ENCODE results near the gene RERG. TPM values are rescaled to one million over a fixed set of nuclear protein-coding genes. Genes with fewer than 3 reads are reported as not detected.
A peak's percentile ranks its signal among the peaks of the same experiment; 100 is the strongest.

The RERG gene
- total RNA-seq, 2 experiments from 2014 or later = not detected

DNA sequence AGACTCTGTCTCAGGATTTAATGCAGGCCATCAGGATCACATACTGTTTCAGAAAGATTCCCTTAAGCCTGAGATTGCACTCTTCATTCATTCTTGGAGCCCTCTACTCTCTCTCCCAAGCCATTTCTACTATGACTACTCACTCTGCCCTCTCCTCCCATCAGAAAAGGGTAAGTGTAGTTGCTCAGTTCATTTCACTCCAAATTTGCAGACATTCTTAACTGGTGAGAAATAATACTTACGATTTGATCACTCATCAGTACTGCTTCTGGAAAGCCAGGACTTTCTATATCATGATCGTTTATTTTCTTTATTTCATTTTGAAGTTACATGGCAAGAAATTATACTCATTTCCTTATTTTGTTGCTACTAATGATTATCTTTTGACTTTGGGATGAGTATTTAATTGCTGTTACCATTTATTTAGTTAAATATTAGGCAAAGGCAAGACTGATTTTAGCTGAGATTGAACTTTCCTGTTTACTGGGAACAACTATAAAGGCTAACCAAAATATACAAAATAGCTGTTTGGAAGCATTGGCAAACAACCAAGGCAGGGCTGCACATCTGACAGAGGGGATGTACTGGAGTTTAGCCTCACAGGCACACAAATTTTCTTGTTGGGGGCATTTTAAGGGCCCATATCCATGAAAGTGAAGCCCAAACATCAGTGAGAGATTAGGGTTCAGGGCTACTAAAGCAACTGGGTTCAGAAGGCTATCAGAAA lies 4.1 kb upstream of the RERG start:
- CTCF ChIA-PET = no interaction called here
- peaks cover 13% of the 10 kb centered on the region for H3K4me1 Mint-ChIP-seq (ENCODE audit: low read depth)
- Histone ChIP-seq H3K27me3 (ENCODE audit: control insufficient read depth in 1 of 2, insufficient read depth in 2 of 2, low read length in 2 of 2) (peaks cover 7 to 41% of the 10 kb centered on the region in 2 experiments), H3K4me3 (ENCODE audit: low read length) (no peak overlapping the region), H3K9me3 (ENCODE audit: control insufficient read depth in 1 of 2, insufficient read depth in 1 of 2, low read length in 2 of 2) (no peaks in the 10 kb centered on the region), H3K27ac (ENCODE audit: low read depth in 1 of 2, low read length in 2 of 2) (no peak overlapping the region), H3K4me1 (ENCODE audit: insufficient read depth, low read length) (peaks cover 10% of the 10 kb centered on the region), H3K36me3 (ENCODE audit: insufficient read depth, low read length) (no peaks in the 10 kb centered on the region)
- H3K4me3 Mint-ChIP-seq = no peak overlapping the region
- POLR2A ChIA-PET = no interaction called here
- no peaks in the 10 kb centered on the region for H3K9me3 Mint-ChIP-seq
- H3K27ac Mint-ChIP-seq = no peak overlapping the region
- H3K27me3 Mint-ChIP-seq = peaks cover 64% of the 10 kb centered on the region
- H3K36me3 Mint-ChIP-seq (ENCODE audit: low read depth) = no peaks in the 10 kb centered on the region
- DNase-seq (no peak), ATAC-seq (ENCODE audit: poor library complexity) (no peak)
- intact Hi-C loops (cut with DNase I, micrococcal nuclease) = loop anchor here (5.0 to 10.0 kb wide), 2 partner anchors 357 to 990 kb away; no protein-coding TSS in a partner anchor
- TF ChIP-seq CTCF (IDR thresholded peaks at IDR 0.05) = no peak

- H3K9me3 Mint-ChIP-seq = no peaks in the 10 kb centered on the region
- no peak for ATAC-seq (ENCODE audit: poor library complexity)
These were observed 1.0 kb upstream of the RERG start for GRCh38 chr12:15222219-15222618.

DNA sequence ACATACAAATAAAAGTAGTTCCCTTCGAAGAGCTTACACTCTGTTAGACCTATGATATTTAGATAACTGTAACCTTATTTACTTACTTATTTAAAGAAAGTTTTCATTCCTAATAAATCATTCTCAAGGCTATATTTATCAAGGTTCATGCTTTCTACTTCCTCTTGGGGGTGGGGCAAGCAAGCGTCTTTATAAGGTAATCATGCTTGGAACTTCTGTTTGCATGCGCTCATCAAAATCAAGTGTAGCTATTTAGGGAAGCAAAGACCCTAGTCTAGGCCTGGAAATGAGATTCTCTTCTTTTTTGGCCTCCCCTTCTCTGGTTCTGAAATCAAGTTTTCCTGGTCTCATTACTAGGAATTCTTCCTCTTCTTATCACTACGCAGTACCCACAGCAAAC lies 766 bp downstream of the RERG start:
- ATAC-seq (ENCODE audit: poor library complexity) (no peak), DNase-seq (peak in 1 of 14 experiments; percentile 1)
- no peak overlapping the region for H3K27ac ChIP-seq (ENCODE audit: low read depth in 1 of 2, low read length in 2 of 2)
- no peaks in the 10 kb centered on the region for H3K36me3 Mint-ChIP-seq (ENCODE audit: low read depth)
- H3K36me3 ChIP-seq (ENCODE audit: insufficient read depth, low read length) = no peaks in the 10 kb centered on the region
- intact Hi-C loops (cut with DNase I, micrococcal nuclease) = loop anchor here (2.0 to 10.0 kb wide), 5 partner anchors 218 to 986 kb away; no protein-coding TSS in a partner anchor
- peaks cover 10% of the 10 kb centered on the region for H3K4me1 ChIP-seq (ENCODE audit: insufficient read depth, low read length)
- POLR2A ChIA-PET = interaction anchor here (0.8 to 1.9 kb wide), 4 partner anchors 11 to 417 kb away, joined by 3 to 5 read pairs (median 4); partner anchors contain the start of genes ARHGDIB, C12orf60 and WBP11
- CTCF ChIA-PET = interaction anchor here (0.5 to 2.6 kb wide), 9 partner anchors 10 to 496 kb away, joined by 3 to 18 read pairs (median 5); no protein-coding TSS in a partner anchor
- H3K9me3 ChIP-seq (ENCODE audit: control insufficient read depth in 1 of 2, insufficient read depth in 1 of 2, low read length in 2 of 2) = no peaks in the 10 kb centered on the region
- no peaks in the 10 kb centered on the region for H3K9me3 Mint-ChIP-seq
- peaks cover 7 to 31% of the 10 kb centered on the region in 2 experiments for H3K27me3 ChIP-seq (ENCODE audit: control insufficient read depth in 1 of 2, insufficient read depth in 2 of 2, low read length in 2 of 2)
- no peak overlapping the region for H3K4me3 ChIP-seq (ENCODE audit: low read length)
- peak overlapping the region; percentile 71 for H3K4me3 Mint-ChIP-seq
- no peak for TF ChIP-seq CTCF (IDR thresholded peaks at IDR 0.05)
- H3K27ac Mint-ChIP-seq = no peak overlapping the region
- H3K4me1 Mint-ChIP-seq (ENCODE audit: low read depth) = peaks cover 13% of the 10 kb centered on the region
- peaks cover 38% of the 10 kb centered on the region for H3K27me3 Mint-ChIP-seq

More at GRCh38 chr12:15222219-15222618, 1.0 kb upstream of the RERG start:
- H3K9me3 ChIP-seq (ENCODE audit: control insufficient read depth in 1 of 2, insufficient read depth in 1 of 2, low read length in 2 of 2) = no peaks in the 10 kb centered on the region
- Mint-ChIP-seq H3K4me1 (ENCODE audit: low read depth) (peaks cover 13% of the 10 kb centered on the region), H3K27me3 (peaks cover 45% of the 10 kb centered on the region), H3K36me3 (ENCODE audit: low read depth) (no peaks in the 10 kb centered on the region), H3K27ac (no peak overlapping the region), H3K4me3 (peak overlapping the region; percentile 26)
- DNase-seq = no peak
- ChIA-PET POLR2A (interaction anchor here (1.6 to 1.9 kb wide), 2 partner anchors 9 to 227 kb away, joined by 5 to 9 read pairs; no protein-coding TSS in a partner anchor), CTCF (interaction anchor here (1.4 to 2.6 kb wide), 3 partner anchors 9 to 15 kb away, joined by 7 to 18 read pairs (median 11); no protein-coding TSS in a partner anchor)
- H3K27ac ChIP-seq (ENCODE audit: low read depth in 1 of 2, low read length in 2 of 2) = no peak overlapping the region
- peaks cover 10% of the 10 kb centered on the region for H3K4me1 ChIP-seq (ENCODE audit: insufficient read depth, low read length)
- no peak for TF ChIP-seq CTCF (IDR thresholded peaks at IDR 0.05)
- H3K4me3 ChIP-seq (ENCODE audit: low read length) = no peak overlapping the region
- intact Hi-C loops (cut with DNase I, micrococcal nuclease) = loop anchor here (5.0 to 10.0 kb wide), 3 partner anchors 220 to 987 kb away; no protein-coding TSS in a partner anchor
- H3K36me3 ChIP-seq (ENCODE audit: insufficient read depth, low read length) = no peaks in the 10 kb centered on the region
- H3K27me3 ChIP-seq (ENCODE audit: control insufficient read depth in 1 of 2, insufficient read depth in 2 of 2, low read length in 2 of 2) = peaks cover 7 to 34% of the 10 kb centered on the region in 2 experiments

All from CD4-positive, alpha-beta T cell (primary cell).